GM23248 (cell line): ENCODE results near the gene TFB1M. TPM values are rescaled to one million over a fixed set of nuclear protein-coding genes. Genes with fewer than 3 reads are reported as not detected.

Experiments used
- DNase-seq: peaks from one replicate; pipeline ENCODE4 v3.0.0-alpha.2; 2015
- H2AFZ ChIP-seq: fragments of 200-600 bp; sonication (generic); 2 replicates; pipeline ENCODE4 v1.6.1; 2016; ENCODE audit warnings: antibody characterized with exemption
- H3F3A ChIP-seq: fragments of 200-600 bp; sonication (generic); 2 replicates; pipeline ENCODE4 v1.6.1; 2016; ENCODE audit warnings: mild to moderate bottlenecking, antibody characterized with exemption, mixed run types; ENCODE audit not compliant: insufficient read depth
- H3K27ac ChIP-seq: fragments of 200-600 bp; sonication (generic); 2 replicates; pipeline ENCODE4 v1.5.1; 2016; ENCODE audit warnings: mild to moderate bottlenecking
- H3K27me3 ChIP-seq: fragments of 200-600 bp; sonication (generic); replicated peaks from 2 replicates; pipeline ENCODE4 v1.6.1; 2016; ENCODE audit warnings: mild to moderate bottlenecking; ENCODE audit not compliant: insufficient read depth
- H3K36me3 ChIP-seq: fragments of 200-600 bp; sonication (generic); 2 replicates; pipeline ENCODE4 v1.6.1; 2016; ENCODE audit warnings: low read depth, mild to moderate bottlenecking
- H3K4me1 ChIP-seq: fragments of 200-600 bp; sonication (generic); 2 replicates; pipeline ENCODE4 v1.6.1; 2016; ENCODE audit warnings: mild to moderate bottlenecking; ENCODE audit not compliant: insufficient read depth
- H3K4me2 ChIP-seq: fragments of 200-600 bp; sonication (generic); one replicate; pipeline ENCODE4 v1.6.1; 2016; ENCODE audit warnings: mild to moderate bottlenecking; ENCODE audit not compliant: unreplicated experiment
- H3K4me3 ChIP-seq: fragments of 200-600 bp; sonication (generic); 2 replicates; pipeline ENCODE4 v1.5.1; 2016; ENCODE audit warnings: mild to moderate bottlenecking
- H3K79me2 ChIP-seq: fragments of 200-600 bp; sonication (generic); 2 replicates; pipeline ENCODE4 v1.6.1; 2016; ENCODE audit warnings: mild to moderate bottlenecking; ENCODE audit not compliant: insufficient read depth
- H3K9ac ChIP-seq: fragments of 200-600 bp; sonication (generic); 2 replicates; pipeline ENCODE4 v1.6.1; 2016; ENCODE audit warnings: mild to moderate bottlenecking
- H3K9me2 ChIP-seq: fragments of 200-600 bp; sonication (generic); 2 replicates; pipeline ENCODE4 v1.6.1; 2016; ENCODE audit warnings: mixed run types, mild to moderate bottlenecking, moderate library complexity; ENCODE audit not compliant: insufficient read depth
- H3K9me3 ChIP-seq: fragments of 200-600 bp; sonication (generic); one replicate; pipeline ENCODE4 v1.6.1; 2017; ENCODE audit warnings: low read depth
- H4K20me1 ChIP-seq: fragments of 200-600 bp; sonication (generic); 2 replicates; pipeline ENCODE4 v1.6.0; 2016; ENCODE audit not compliant: insufficient read depth
- EZH2 ChIP-seq: fragments of 200-600 bp; sonication (generic); IDR thresholded peaks from 2 replicates; pipeline ENCODE4 v1.6.1; 2018; ENCODE audit warnings: antibody characterized with exemption, mild to moderate bottlenecking; ENCODE audit not compliant: insufficient read depth, poor library complexity, severe bottlenecking
- EZH2phosphoT487 ChIP-seq: fragments of 200-600 bp; sonication (generic); IDR thresholded peaks from 2 replicates; pipeline ENCODE4 v1.6.1; 2018; ENCODE audit warnings: antibody characterized with exemption, moderate library complexity, mild to moderate bottlenecking, low read depth; ENCODE audit not compliant: insufficient read depth
- WGBS, 2 experiments: methylation state at CpG; one replicate each; pipeline ENCODE4 v1.1.6; 2015 to 2017; ENCODE audit warnings: low lambda C conversion rate in 2 of 2, low coverage in 1 of 2; ENCODE audit errors: missing lambda C conversion rate in 2 of 2; 5-methylcytosine and 5-hydroxymethylcytosine counted together
- in situ Hi-C: fragments of 300-500 bp; cut with MboI; formaldehyde crosslinking; loops from 2 replicates; pipeline ENCODE4 v1.15.0; 2020
- polyA plus RNA-seq: library from polyadenylated mRNA; unstranded; fragments of >200 nt; fragmentation: Nextera tagmentation; extraction: Ambion mirVana; gene quantifications from 2 replicates; pipeline ENCODE4 v1.2.1, GENCODE V29; 2016
- total RNA-seq: library from RNA; depleted of rRNA; stranded (reverse); fragments of >200 nt; shearing (Covaris generic); gene quantifications from 2 replicates; pipeline ENCODE4 v1.2.3, GENCODE V29; 2014

Gene TFB1M
- total and polyA plus RNA-seq, 2 experiments from 2014 or later: 9.0 to 14.0 TPM

- no peak overlapping the region for H3K4me3 ChIP-seq
- in situ Hi-C loops: loop anchor here (5.0 to 10.0 kb wide), 2 partner anchors 70 to 323 kb away; no protein-coding TSS in a partner anchor
- no peak for TF ChIP-seq EZH2
- TF ChIP-seq EZH2phosphoT487: no peak
- H3F3A ChIP-seq: no peaks in the 10 kb centered on the region
- WGBS, 2 experiments: 88% methylated on average over 5 of the region's 5 CpGs
- no peaks in the 10 kb centered on the region for H3K4me1 ChIP-seq
- H3K9me3 ChIP-seq: no peaks in the 10 kb centered on the region
- no peaks in the 10 kb centered on the region for H3K79me2 ChIP-seq
- H4K20me1 ChIP-seq: no peaks in the 10 kb centered on the region
- no peak overlapping the region for H3K27ac ChIP-seq
- no peaks in the 10 kb centered on the region for H3K27me3 ChIP-seq
- H3K9me2 ChIP-seq: no peaks in the 10 kb centered on the region
- no peak overlapping the region for H3K9ac ChIP-seq
- no peak overlapping the region for H3K4me2 ChIP-seq
- no peak overlapping the region for H2AFZ ChIP-seq
- DNase-seq: peak; percentile 2
- 0 out of 2 replicates have a peak, but pooled peaks cover 3% of the 10 kb centered on the region for H3K36me3 ChIP-seq
These were observed 66.7 kb downstream of the TFB1M start for GRCh38 chr6:155247618-155248007.

DNA sequence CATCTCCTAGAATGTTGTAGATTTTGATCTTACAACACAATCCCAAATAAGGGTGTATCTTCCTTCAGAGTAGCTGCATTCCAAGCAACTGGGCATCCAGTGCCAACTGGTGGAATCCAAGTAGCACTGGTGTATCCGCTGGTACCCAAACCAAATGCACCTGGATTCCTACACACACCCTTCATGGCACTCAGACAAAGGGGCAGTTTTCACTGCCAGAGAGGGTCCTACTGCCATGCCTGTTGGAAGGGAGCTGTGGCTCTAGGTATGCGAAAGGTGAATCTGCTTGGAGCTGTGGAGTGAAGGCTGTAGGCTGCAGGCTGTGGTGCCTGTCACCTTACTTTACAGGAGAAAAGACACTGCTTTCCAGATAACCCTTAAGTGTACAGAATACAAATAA lies 67.5 kb downstream of the TFB1M start:
- in situ Hi-C loops: loop anchor here (5.0 to 10.0 kb wide), 2 partner anchors 70 to 322 kb away; no protein-coding TSS in a partner anchor
- DNase-seq: no peak
- Histone ChIP-seq H4K20me1 (no peaks in the 10 kb centered on the region), H3F3A (no peaks in the 10 kb centered on the region), H3K4me3 (no peak overlapping the region), H3K9ac (no peak overlapping the region), H3K4me2 (no peak overlapping the region), H3K9me3 (no peaks in the 10 kb centered on the region), H3K27ac (no peak overlapping the region), H2AFZ (no peak overlapping the region), H3K36me3 (0 out of 2 replicates have a peak, but pooled peaks cover 3% of the 10 kb centered on the region), H3K27me3 (no peaks in the 10 kb centered on the region), H3K79me2 (no peaks in the 10 kb centered on the region), H3K9me2 (no peaks in the 10 kb centered on the region), H3K4me1 (no peaks in the 10 kb centered on the region)
- TF ChIP-seq EZH2 (no peak), EZH2phosphoT487 (no peak)
- 95 to 100% methylated on average over 2 of the region's 2 CpGs for WGBS, 2 experiments

DNA sequence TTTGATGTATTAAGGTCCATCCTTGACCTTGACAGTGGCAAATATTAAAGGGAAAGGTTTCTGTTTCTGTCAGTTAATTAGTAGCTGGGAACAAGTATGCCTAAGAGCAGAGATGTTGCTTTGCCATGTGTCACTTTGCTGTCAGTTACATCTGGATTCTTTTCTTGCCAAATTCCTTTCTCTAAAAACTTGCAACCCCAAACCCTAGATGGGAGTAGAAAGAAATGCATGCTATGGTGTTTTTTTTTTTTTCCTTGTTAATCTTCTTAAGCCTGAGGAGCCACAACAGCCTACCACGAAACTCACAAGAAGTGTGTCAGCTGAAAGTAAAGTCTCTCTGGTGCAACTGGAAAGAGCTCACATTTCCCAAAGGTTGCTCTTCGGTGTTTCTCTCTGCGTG lies 68.5 kb downstream of the TFB1M start:
- in situ Hi-C loops: loop anchor here (5.0 to 10.0 kb wide), 2 partner anchors 69 to 321 kb away; no protein-coding TSS in a partner anchor
- DNase-seq: no peak
- Histone ChIP-seq H3K9me3 (no peaks in the 10 kb centered on the region), H3F3A (no peaks in the 10 kb centered on the region), H4K20me1 (no peaks in the 10 kb centered on the region), H3K4me3 (no peak overlapping the region), H3K27ac (no peak overlapping the region), H3K9me2 (no peaks in the 10 kb centered on the region), H3K4me2 (no peak overlapping the region), H2AFZ (no peak overlapping the region), H3K79me2 (no peaks in the 10 kb centered on the region), H3K36me3 (no peaks in the 10 kb centered on the region), H3K27me3 (no peaks in the 10 kb centered on the region), H3K4me1 (no peaks in the 10 kb centered on the region), H3K9ac (no peak overlapping the region)
- 85 to 90% methylated on average over 3 of the region's 3 CpGs for WGBS, 2 experiments
- TF ChIP-seq EZH2phosphoT487 (no peak), EZH2 (no peak)

DNA sequence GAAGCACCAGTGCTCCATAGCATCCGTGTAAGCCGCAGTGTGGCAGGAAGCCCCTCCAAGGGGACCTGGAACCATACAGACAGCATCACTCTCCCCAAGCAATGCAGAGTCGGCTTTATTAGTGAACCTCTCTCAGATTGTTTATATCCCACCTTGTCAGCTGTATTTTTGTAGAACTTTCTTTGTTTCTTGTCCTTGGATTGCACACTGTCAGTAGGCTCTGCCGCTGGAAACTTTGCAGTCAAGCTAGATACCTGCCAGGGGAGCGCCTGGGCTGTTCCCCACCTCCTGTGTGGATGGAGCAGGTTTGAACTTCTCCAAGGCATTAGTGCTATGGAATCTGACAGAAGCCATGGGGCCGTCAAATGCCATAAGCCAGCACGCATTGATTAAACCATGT lies 69.1 kb downstream of the TFB1M start:
- no peaks in the 10 kb centered on the region for H3K4me1 ChIP-seq
- TF ChIP-seq EZH2 (no peak), EZH2phosphoT487 (no peak)
- no peak for DNase-seq
- no peak overlapping the region for H3K9ac ChIP-seq
- no peaks in the 10 kb centered on the region for H3K9me2 ChIP-seq
- no peak overlapping the region for H3K4me2 ChIP-seq
- H3K27me3 ChIP-seq: no peaks in the 10 kb centered on the region
- no peak overlapping the region for H3K27ac ChIP-seq
- no peak overlapping the region for H2AFZ ChIP-seq
- WGBS, 2 experiments: 87 to 95% methylated on average over 7 of the region's 7 CpGs
- H4K20me1 ChIP-seq: no peaks in the 10 kb centered on the region
- H3K36me3 ChIP-seq: no peaks in the 10 kb centered on the region
- no peaks in the 10 kb centered on the region for H3K9me3 ChIP-seq
- no peaks in the 10 kb centered on the region for H3K79me2 ChIP-seq
- in situ Hi-C loops: loop anchor here (5.0 to 10.0 kb wide), 2 partner anchors 68 to 320 kb away; no protein-coding TSS in a partner anchor
- H3K4me3 ChIP-seq: no peak overlapping the region
- no peaks in the 10 kb centered on the region for H3F3A ChIP-seq
